ENCODE results near the gene MCF2L.
A peak's percentile ranks its signal among the peaks of the same experiment; 100 is the strongest.

MCF2L gene

GRCh38 chr13:113135281-113135760 lies 166.3 kb downstream of the MCF2L start:
- FAIRE-seq, result no peak

GRCh38 chr13:113137691-113138298 lies 168.8 kb downstream of the MCF2L start:
- peak; percentile 38 for FAIRE-seq

DNA sequence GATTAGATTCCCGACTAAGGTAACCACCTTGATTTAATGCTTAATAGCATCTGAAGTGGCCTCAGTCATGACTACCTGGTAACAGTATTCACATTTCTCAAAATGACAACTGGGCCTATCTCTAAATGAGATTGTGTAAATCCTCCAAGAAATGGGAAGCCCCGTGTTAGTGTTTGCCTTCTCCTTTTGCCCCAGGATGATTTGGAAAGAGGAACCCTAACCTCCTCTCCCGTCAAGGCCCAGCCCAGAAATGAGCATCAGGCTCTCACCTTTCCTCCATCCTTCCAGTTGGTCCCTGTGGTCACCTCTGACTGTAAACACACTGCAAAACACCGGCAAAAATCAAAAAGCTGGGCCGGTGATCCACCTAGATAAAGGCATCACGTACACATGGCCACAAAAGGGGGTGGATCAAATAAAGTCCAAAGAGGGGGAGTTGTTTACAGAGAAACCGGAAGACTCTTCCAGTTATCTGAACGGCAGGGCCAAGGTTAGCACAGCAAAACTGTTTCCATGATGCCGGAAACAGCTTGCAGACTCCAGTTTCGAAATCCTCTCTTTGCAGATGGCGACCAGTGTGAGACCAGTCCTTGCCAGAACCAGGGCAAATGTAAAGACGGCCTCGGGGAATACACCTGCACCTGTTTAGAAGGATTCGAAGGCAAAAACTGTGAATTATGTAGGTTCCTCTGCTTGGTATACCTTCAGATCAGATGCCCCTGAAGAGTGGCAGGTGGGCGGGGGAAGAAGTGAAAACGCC lies 170.0 kb downstream of the MCF2L start:
- no peak for FAIRE-seq

DNA sequence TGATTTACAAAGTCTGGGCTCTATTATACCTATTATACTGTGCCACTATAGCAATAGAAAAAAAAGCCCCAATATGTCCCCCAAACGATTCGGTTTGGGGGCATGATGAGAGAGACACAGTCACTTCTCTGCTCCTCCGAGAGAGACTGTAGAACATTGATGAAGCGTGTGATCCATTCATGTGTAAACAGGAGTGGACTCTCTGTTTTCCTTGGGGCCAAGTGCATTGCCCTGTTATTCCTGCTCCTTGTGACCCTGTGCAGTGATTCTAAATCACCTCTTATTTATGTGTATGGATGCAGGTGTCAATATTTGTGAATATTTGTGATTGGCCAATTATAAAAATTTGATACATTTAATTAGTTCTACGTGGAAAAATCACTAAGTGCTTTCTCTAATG lies 170.6 kb downstream of the MCF2L start:
- FAIRE-seq, result no peak

DNA sequence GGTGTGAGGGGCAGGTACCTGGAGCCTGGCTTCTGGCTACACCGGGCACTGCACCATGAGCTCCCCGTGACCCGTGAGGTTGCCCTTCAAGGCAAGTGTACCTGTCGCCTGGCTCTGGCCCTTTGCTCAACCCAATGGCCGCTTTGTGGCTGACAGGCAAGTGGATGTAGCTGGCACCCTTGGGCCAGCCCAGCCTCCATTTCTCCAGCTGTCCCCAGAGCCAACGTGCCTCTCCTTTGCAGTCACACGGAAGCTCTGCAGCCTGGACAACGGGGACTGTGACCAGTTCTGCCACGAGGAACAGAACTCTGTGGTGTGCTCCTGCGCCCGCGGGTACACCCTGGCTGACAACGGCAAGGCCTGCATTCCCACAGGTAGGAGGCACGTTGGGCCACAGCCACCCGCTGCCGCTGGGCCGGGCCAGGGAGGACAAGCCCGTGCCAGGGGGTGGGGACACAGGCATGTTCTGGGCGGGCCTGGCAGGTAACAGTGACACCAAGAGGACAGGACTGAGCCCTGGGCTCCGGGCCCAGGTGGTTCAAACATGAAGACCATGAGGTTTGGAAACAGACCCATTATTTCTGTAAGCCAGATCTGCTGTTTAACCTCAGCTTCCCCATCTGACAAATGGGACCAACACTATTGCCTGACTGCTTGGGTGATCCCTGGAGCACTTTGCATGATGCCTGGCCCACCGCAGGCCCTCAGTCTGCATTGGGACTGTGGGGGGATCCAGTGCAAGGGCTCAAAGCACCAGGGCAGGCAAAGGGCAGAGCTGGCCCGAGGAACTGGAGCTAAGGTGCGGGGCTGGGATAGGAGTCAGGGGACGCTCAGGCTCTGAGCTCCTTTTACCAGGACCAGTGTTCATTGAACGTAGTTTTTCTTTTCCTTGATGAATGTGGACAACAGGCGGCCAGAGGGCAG lies 171.9 kb downstream of the MCF2L start:
- FAIRE-seq, result no peak

DNA sequence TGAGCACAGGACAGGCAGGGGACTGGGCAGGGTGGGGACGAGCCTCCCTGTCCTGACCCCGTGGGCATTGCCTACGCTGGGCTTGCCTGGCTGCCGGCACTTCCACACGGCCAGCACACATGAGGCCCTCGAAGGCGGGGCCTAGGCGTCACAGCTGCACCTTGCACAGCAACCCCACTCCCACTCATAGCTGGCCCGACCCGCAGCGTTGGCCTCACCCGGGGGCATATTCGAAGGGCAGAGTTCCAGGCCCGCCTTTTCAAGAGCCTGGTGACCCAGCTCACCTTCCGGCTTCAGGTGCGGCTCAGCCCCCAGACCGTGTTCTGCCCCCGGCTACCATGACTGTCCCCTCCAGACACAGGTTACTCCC lies 172.6 kb downstream of the MCF2L start:
- FAIRE-seq, result no peak

DNA sequence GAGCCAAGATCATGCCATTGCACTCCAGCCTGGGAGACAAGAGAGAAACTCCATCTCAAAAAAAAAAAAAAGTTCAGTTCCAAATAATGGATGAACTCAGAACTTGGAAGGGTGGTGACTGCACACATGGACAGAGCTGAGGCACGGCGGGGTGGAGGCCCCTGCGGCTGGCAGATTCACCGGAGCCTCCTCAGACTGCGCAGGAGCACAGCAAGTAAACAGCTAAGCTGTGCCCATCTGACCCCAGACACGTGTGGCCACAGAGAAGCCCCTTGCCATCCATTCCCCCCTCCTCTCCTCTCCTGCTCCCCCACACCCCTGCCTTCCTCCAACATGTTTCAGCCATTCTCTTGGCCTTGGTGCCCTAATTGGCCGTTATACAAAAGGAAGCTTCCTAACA lies 173.9 kb downstream of the MCF2L start:
- no peak for FAIRE-seq

GRCh38 chr13:113143466-113144254 lies 174.6 kb downstream of the MCF2L start:
- no peak for FAIRE-seq

DNA sequence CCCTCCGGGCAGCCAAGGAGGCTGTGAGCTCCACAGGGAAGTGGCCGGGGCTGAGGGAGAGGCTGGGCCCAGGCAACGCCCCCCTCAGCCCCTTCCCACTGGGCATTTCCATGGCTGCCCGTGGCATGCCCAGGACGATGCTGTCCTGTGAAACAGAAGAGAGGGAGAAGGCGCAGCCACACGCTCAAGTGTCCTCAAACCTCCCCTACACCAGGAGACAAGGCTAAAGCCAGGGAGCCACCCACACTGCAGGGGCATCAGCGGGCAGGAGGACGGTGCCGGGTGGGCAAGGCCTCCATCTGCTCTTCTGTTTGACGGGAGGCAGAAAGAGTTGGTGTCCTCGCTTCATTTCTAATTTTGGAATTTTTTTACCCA lies 175.2 kb downstream of the MCF2L start:
- no peak for FAIRE-seq

DNA sequence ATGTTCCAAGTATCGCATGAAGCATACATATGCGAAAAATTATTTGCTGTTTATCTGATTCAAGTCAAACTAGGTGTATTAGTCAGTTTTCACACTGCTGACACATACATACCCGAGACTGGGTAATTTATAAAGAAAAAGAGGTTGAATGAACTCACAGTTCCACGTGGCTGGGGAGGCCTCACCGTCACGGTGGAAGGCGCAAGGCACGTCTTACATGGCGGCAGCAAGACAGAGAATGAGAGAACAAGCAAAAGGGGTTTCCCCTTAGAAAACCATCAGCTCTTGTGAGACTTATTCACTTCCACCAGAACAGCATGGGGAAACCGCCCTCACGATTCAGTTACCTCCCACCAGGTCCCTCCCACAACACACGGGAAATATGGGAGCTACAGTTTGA lies 176.5 kb downstream of the MCF2L start:
- no peak for FAIRE-seq

- no peak for FAIRE-seq
These were observed 177.0 kb downstream of the MCF2L start for GRCh38 chr13:113145911-113146598.

DNA sequence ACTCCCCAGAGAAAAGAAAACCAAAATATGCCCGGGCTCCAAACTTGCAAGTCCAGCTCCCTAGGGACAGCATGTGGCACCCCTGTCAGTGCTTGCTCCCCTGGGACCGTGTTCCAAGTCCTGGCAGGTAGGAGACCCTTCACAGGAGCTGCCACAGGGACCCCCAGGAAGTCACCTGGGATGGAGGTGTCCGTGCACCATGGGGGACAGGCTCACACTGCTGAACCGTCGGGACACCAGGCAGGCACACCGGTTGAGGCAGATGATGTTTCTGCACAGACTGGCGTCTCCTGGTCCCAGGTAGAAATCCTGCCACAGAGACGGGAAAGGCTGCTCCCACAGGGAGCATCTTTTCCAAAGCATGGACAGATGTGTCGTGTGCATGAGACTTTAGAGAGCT lies 177.7 kb downstream of the MCF2L start:
- no peak for FAIRE-seq

GRCh38 chr13:113147206-113147605 lies 178.2 kb downstream of the MCF2L start:
- no peak for FAIRE-seq

DNA sequence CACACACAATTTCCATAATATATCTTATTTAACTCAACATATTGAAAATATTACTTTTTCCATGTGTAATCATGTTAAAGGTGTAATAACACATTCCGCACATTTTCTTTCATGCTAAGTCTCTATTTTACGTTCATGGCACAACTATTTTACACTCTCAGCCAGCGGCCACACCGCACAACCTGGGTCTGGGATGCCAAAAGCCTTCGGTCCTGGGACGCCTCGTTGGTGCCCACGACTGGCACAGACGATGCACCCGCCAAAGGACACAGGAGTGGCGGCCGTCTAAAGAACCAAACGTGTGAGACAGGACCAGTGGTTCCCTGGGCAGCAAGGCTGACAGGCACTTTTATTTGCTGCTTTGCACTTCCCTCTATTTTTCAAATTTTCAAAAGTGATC lies 179.4 kb downstream of the MCF2L start:
- FAIRE-seq, result no peak

DNA sequence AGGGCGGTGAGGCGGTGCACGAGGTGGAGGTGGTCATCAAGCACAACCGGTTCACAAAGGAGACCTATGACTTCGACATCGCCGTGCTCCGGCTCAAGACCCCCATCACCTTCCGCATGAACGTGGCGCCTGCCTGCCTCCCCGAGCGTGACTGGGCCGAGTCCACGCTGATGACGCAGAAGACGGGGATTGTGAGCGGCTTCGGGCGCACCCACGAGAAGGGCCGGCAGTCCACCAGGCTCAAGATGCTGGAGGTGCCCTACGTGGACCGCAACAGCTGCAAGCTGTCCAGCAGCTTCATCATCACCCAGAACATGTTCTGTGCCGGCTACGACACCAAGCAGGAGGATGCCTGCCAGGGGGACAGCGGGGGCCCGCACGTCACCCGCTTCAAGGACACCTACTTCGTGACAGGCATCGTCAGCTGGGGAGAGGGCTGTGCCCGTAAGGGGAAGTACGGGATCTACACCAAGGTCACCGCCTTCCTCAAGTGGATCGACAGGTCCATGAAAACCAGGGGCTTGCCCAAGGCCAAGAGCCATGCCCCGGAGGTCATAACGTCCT lies 180.0 kb downstream of the MCF2L start:
- FAIRE-seq, result no peak
